Ishikawa (cell line): ENCODE results near the gene PPP1R36.

Experiments
- CEBPB ChIP-seq: IDR thresholded peaks from 2 replicates; pipeline ENCODE4 v1.6.1; 2012
- CREB1 ChIP-seq: IDR thresholded peaks from 2 replicates; pipeline ENCODE4 v1.6.1; 2012; ENCODE audit warnings: low read depth
- EGR1 ChIP-seq: IDR thresholded peaks from 2 replicates; pipeline ENCODE4 v1.6.1; 2012
- EP300 ChIP-seq: IDR thresholded peaks from 2 replicates; pipeline ENCODE4 v1.6.1; 2012; ENCODE audit warnings: borderline replicate concordance
- FOXM1 ChIP-seq: IDR thresholded peaks from 2 replicates; pipeline ENCODE4 v1.6.1; 2012; ENCODE audit warnings: low read depth, borderline replicate concordance
- NFIC ChIP-seq: IDR thresholded peaks from 2 replicates; pipeline ENCODE4 v1.6.1; 2012
- RAD21 ChIP-seq: IDR thresholded peaks from 2 replicates; pipeline ENCODE4 v1.6.1; 2012; ENCODE audit warnings: low read depth
- REST ChIP-seq: IDR thresholded peaks from 2 replicates; pipeline ENCODE4 v1.6.1; 2012; ENCODE audit warnings: low read depth, mild to moderate bottlenecking
- TAF1 ChIP-seq: IDR thresholded peaks from 2 replicates; pipeline ENCODE4 v1.6.1; 2012; ENCODE audit warnings: low read depth, mild to moderate bottlenecking
- TCF12 ChIP-seq: IDR thresholded peaks from 2 replicates; pipeline ENCODE4 v1.6.1; 2012; ENCODE audit warnings: low read depth
- TEAD4 ChIP-seq: IDR thresholded peaks from 2 replicates; pipeline ENCODE4 v1.6.1; 2012
- YY1 ChIP-seq: IDR thresholded peaks from 2 replicates; pipeline ENCODE4 v1.6.1; 2012; ENCODE audit warnings: low read depth
- ZBTB7A ChIP-seq: IDR thresholded peaks from 2 replicates; pipeline ENCODE4 v1.6.1; 2012; ENCODE audit warnings: low read depth
- TF ChIP-seq, protein P1 (sequence below): IDR thresholded peaks from 2 replicates; pipeline ENCODE4 v1.6.1; 2012
- TF ChIP-seq, protein P2 (sequence below): IDR thresholded peaks from 2 replicates; pipeline ENCODE4 v1.6.1; 2012

Gene PPP1R36

GRCh38 chr14:64510825-64511671 is 38.7 kb upstream of the PPP1R36 start:
- TF ChIP-seq EP300 = no peak
- peak; percentile 60 for TF ChIP-seq RAD21
- no peak for TF ChIP-seq TEAD4
- TF ChIP-seq FOXM1 = no peak
- TF ChIP-seq REST = no peak
- TF ChIP-seq TCF12 = no peak

GRCh38 chr14:64513271-64513670 is 36.5 kb upstream of the PPP1R36 start:
- TF ChIP-seq ZBTB7A (no peak), YY1 (no peak), CREB1 (no peak), FOXM1 (no peak), CEBPB (no peak)
- TF ChIP-seq, protein P1, sequence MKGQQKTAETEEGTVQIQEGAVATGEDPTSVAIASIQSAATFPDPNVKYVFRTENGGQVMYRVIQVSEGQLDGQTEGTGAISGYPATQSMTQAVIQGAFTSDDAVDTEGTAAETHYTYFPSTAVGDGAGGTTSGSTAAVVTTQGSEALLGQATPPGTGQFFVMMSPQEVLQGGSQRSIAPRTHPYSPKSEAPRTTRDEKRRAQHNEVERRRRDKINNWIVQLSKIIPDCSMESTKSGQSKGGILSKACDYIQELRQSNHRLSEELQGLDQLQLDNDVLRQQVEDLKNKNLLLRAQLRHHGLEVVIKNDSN = no peak

DNA sequence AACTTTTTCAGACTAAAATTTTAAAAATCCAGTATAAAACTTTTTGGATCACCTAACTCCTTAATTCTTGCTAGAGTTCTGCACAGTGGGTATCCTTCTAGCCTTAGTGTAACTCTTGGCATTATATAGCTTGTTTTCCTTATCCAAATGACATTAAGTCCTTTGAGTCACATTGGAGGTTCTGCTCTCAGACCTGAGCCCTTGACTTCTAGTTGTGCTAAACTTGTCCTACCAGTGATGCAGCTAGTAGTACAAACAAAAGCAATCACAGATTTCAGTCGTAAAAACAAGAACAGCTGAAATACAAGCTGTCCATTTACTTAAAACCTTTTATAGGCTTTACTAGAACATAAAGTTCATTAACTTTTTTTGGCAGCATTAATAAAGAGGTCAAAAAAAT is 34.7 kb upstream of the PPP1R36 start:
- no peak for TF ChIP-seq YY1

GRCh38 chr14:64516969-64517368 is 32.8 kb upstream of the PPP1R36 start:
- TF ChIP-seq, protein P1 = no peak
- TF ChIP-seq ZBTB7A = no peak
- no peak for TF ChIP-seq EP300
- TF ChIP-seq FOXM1 = no peak
- no peak for TF ChIP-seq RAD21
- TF ChIP-seq REST = no peak
- no peak for TF ChIP-seq TAF1

- TF ChIP-seq EP300 = no peak
- TF ChIP-seq TAF1 = no peak
- TF ChIP-seq FOXM1 = no peak
- no peak for TF ChIP-seq CEBPB
- TF ChIP-seq, protein P2, sequence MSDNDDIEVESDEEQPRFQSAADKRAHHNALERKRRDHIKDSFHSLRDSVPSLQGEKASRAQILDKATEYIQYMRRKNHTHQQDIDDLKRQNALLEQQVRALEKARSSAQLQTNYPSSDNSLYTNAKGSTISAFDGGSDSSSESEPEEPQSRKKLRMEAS = no peak
- no peak for TF ChIP-seq EGR1
- no peak for TF ChIP-seq REST
- TF ChIP-seq RAD21 = no peak
- no peak for TF ChIP-seq YY1
- no peak for TF ChIP-seq TCF12
- TF ChIP-seq ZBTB7A = no peak
- TF ChIP-seq, protein P1 = no peak
- TF ChIP-seq NFIC = no peak
Observed at GRCh38 chr14:64518229-64518628, 31.5 kb upstream of the PPP1R36 start.
